NT2/D1 (cell line): ENCODE results near the gene PTPRH.
A peak's percentile ranks its signal among the peaks of the same experiment; 100 is the strongest.
"Not testable (repeated sequence)": the region's sequence is repeated elsewhere in the genome, so short reads cannot be mapped to it uniquely, and the experiment has no call there.

Source experiments
- DNase-seq: peaks from one replicate; pipeline ENCODE4 v3.0.0-alpha.2; 2011; ENCODE audit warnings: low read depth, low spot score
- H3K27me3 ChIP-seq: 2 replicates; pipeline ENCODE4 v1.6.0; 2011; ENCODE audit warnings: mild to moderate bottlenecking; ENCODE audit not compliant: insufficient read length, insufficient read depth
- H3K36me3 ChIP-seq: 2 replicates; pipeline ENCODE4 v1.6.1; 2011; ENCODE audit warnings: mild to moderate bottlenecking, low read length, mixed read lengths; ENCODE audit not compliant: insufficient read depth, insufficient read length
- H3K4me1 ChIP-seq: 2 replicates; pipeline ENCODE4 v1.5.1; 2011; ENCODE audit not compliant: insufficient read depth, insufficient read length
- H3K4me3 ChIP-seq: 2 replicates; pipeline ENCODE4 v1.5.1; 2011; ENCODE audit warnings: low read depth; ENCODE audit not compliant: insufficient read length
- H3K9ac ChIP-seq: 2 replicates; pipeline ENCODE4 v1.6.0; 2011; ENCODE audit warnings: low read depth; ENCODE audit not compliant: insufficient read length
- H3K9me3 ChIP-seq: 2 replicates; pipeline ENCODE4 v1.5.1; 2011; ENCODE audit warnings: mild to moderate bottlenecking, low read length; ENCODE audit not compliant: insufficient read depth
- SUZ12 ChIP-seq: IDR thresholded peaks from 2 replicates; pipeline ENCODE4 v1.6.1; 2011; ENCODE audit not compliant: insufficient read length, insufficient read depth; ENCODE audit errors: extremely low read depth
- YY1 ChIP-seq: IDR thresholded peaks from 2 replicates; pipeline ENCODE4 v1.6.1; 2011; ENCODE audit not compliant: insufficient read length, insufficient read depth
- ZNF274 ChIP-seq: IDR thresholded peaks from 2 replicates; pipeline ENCODE4 v1.6.1; 2011; ENCODE audit warnings: mild to moderate bottlenecking, low read depth, low read length

PTPRH gene

GRCh38 chr19:55157064-55157908, 52.0 kb downstream of the PTPRH start, which contains the start of gene TNNI3:
Gene TNNI3, minus strand, starts transcription at chr19:55157732. Its CDS starts 143 bp downstream, at chr19:55157589.
- Histone ChIP-seq H3K4me3 (no peak within 1 kb of the TSS), H3K4me1 (peaks cover 5% of the 10 kb centered on the region), H3K9ac (no peak within 1 kb of the TSS), H3K36me3 (no peaks in the 10 kb centered on the region), H3K27me3 (no peaks in the 10 kb centered on the region), H3K9me3 (no peaks in the 10 kb centered on the region)
- TF ChIP-seq SUZ12 (no peak), YY1 (no peak), ZNF274 (no peak)
- no peak for DNase-seq

- Histone ChIP-seq H3K9me3 (no peaks in the 10 kb centered on the region), H3K36me3 (no peaks in the 10 kb centered on the region), H3K27me3 (no peaks in the 10 kb centered on the region), H3K9ac (peak overlapping the region; percentile 50), H3K4me3 (peak overlapping the region; percentile 22), H3K4me1 (peaks cover 5% of the 10 kb centered on the region)
- DNase-seq: no peak
- TF ChIP-seq YY1 (no peak), SUZ12 (no peak)
Observed at GRCh38 chr19:55156202-55157063, 52.9 kb downstream of the PTPRH start.

GRCh38 chr19:55155784-55156183, 53.5 kb downstream of the PTPRH start:
- H3K27me3 ChIP-seq, DNase-seq, H3K36me3 ChIP-seq, H3K4me1 ChIP-seq, H3K9me3 ChIP-seq: not testable (repeated sequence)
- peak overlapping the region; percentile 22 for H3K4me3 ChIP-seq
- H3K9ac ChIP-seq: peak overlapping the region; percentile 50

DNA sequence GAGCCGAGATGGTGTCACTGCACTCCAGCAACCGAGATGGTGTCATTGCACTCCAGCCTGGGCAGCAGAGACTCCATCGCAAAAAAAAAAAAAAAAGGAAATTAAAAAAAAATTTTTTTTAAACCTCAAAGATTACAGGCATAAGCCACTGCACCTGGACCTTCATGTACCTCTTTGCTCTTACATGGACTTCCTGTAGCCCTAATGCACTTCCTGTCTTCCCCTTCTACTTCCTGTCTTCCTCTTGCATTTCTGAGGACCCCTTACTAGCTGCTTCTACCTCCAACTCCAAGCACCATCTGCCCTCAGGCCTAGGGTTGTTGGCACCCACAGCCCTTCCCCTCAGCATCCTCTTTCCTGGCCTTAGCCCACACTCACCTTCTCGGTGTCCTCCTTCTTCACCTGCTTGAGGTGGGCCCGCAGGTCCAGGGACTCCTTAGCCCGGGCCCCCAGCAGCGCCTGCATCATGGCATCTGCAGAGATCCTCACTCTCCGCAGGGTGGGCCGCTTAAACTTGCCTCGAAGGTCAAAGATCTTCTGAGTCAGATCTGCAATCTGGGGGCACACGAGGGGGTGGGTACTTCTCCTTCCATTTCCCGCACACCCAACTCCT, 55.5 kb downstream of the PTPRH start:
- Histone ChIP-seq H3K9me3 (no peaks in the 10 kb centered on the region), H3K9ac (no peak overlapping the region), H3K27me3 (no peaks in the 10 kb centered on the region), H3K4me3 (no peak overlapping the region), H3K36me3 (no peaks in the 10 kb centered on the region), H3K4me1 (peaks cover 6% of the 10 kb centered on the region)
- DNase-seq: no peak
- no peak for TF ChIP-seq ZNF274
- no peak for TF ChIP-seq SUZ12
- no peak for TF ChIP-seq YY1

DNA sequence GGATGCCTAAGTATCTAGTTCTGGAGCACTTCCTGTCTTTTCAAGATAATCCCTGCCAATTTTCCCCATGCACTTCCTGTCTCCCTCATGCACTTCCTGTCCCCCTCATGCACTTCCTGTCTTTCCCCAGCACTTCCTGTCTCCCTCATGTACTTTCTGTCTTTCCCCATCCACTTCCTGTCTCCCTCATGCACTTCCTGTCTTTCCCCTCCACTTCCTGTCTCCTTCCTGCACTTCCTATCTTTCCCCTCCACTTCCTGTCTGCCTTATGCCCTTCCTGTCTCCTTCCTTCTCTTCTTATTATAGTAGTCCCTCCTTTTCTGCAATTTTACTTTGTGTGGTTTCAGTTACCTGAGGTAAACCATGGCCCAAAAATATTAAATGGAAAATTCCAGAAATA, 57.3 kb downstream of the PTPRH start:
- Histone ChIP-seq H3K4me3 (no peak overlapping the region), H3K36me3 (no peaks in the 10 kb centered on the region), H3K4me1 (peaks cover 10% of the 10 kb centered on the region), H3K9ac (no peak overlapping the region), H3K9me3 (no peaks in the 10 kb centered on the region), H3K27me3 (no peaks in the 10 kb centered on the region)
- DNase-seq: no peak
- TF ChIP-seq YY1 (no peak), ZNF274 (no peak), SUZ12 (no peak)

DNA sequence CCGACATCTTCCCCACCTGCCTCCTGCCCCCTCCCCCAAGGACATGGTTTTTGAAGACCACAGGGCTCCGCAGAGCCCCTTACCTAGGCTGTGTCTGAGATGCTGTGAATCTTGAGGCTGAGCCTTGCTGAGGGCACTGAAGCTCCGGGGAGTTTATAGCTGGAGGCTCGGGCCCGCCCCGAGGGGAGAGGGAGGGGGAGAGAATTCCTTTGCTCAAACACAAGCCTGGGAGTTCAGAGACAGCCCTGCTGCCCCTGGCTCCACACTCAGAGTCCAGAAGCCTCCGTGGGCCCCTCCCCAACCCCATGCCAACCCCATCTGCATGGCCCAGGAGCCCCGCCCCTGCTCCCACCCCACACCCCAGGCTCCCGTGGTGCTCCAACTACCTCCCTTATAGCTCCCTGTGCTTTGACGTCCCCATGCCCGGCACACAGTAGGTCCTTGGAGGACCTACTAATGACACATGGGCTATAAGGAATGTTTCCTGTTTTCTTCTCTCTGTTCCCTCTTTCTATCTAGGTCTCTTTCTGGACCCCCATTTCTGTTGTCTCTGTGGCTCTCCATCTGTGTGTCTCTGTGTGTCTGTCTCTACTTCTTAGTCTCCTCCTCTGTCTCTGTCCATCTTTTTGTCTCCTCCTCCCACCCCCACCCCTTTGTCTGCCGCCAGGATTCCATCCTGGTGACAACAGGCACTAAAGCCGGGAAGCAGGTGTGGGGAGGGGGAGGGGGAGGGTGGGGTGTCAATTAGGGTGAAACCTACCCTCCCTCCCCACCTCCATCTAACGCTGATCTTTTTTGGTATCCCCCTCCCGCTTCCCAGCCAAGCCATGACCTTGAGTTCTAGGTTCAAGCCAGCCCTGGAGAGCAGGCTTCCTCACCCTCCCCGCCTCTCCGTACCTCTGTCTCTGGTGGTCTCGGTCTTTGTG, 60.0 kb downstream of the PTPRH start, which contains the start of gene TNNT1:
TNNT1 (minus strand) TSS at position 129 of the 926 bp plus-strand sequence. CDS start 2,049 bp downstream, outside the sequence.
- H3K9me3 ChIP-seq: no peaks in the 10 kb centered on the region
- peak within 1 kb of the TSS; percentile 24 for H3K4me3 ChIP-seq
- TF ChIP-seq YY1 (no peak), SUZ12 (no peak), ZNF274 (no peak)
- no peak for DNase-seq
- peaks cover 4% of the 10 kb centered on the region for H3K36me3 ChIP-seq
- peak within 1 kb of the TSS; percentile 50 for H3K9ac ChIP-seq
- H3K4me1 ChIP-seq: peaks cover 11% of the 10 kb centered on the region
- H3K27me3 ChIP-seq: no peaks in the 10 kb centered on the region
